Lung (tissue), 12 donors: ENCODE results near the gene BRD3. TPM values are rescaled to one million over a fixed set of nuclear protein-coding genes. Genes with fewer than 3 reads are reported as not detected.

Experiments used
- ATAC-seq: fragments of 200-7000 bp; cut with Tn5 transposase; one replicate; pipeline ENCODE4 v1.9.1; 2020; ENCODE audit warnings: moderate number of reproducible peaks; ENCODE audit not compliant: insufficient read depth, low FRiP score
- DNase-seq, 3 donors: peaks; one replicate each; pipeline ENCODE4 v3.0.0-alpha.2; 2013 to 2017
- H3K27ac ChIP-seq, 2 donors: one replicate each; pipeline ENCODE4 v1.5.1; 2013; ENCODE audit warnings: mild to moderate bottlenecking in 2 of 2, moderate library complexity in 2 of 2, control low read depth in 1 of 2, inconsistent platforms in 1 of 2, low read depth in 1 of 2, low read length in 1 of 2
- H3K27me3 ChIP-seq, 3 donors: one replicate each; pipeline ENCODE4 v1.5.1; 2013; ENCODE audit warnings: low read length in 2 of 3; ENCODE audit not compliant: control insufficient read depth in 3 of 3, insufficient read depth in 3 of 3
- H3K36me3 ChIP-seq, 4 donors: one replicate each; pipeline ENCODE4 v1.5.1; 2013; ENCODE audit warnings: low read length in 4 of 4, mild to moderate bottlenecking in 1 of 4, moderate library complexity in 1 of 4; ENCODE audit not compliant: control insufficient read depth in 4 of 4, insufficient read depth in 4 of 4
- H3K4me1 ChIP-seq, 5 donors: one replicate each; pipeline ENCODE4 v1.5.1; 2013; ENCODE audit warnings: low read length in 5 of 5, mild to moderate bottlenecking in 2 of 5, moderate library complexity in 1 of 5; ENCODE audit not compliant: control insufficient read depth in 5 of 5, insufficient read depth in 5 of 5
- H3K4me3 ChIP-seq: one replicate; pipeline ENCODE4 v1.5.1; 2013; ENCODE audit warnings: mild to moderate bottlenecking, control low read depth, moderate library complexity
- H3K9ac ChIP-seq, 2 donors: one replicate each; pipeline ENCODE4 v1.5.1; 2013; ENCODE audit warnings: low read length in 2 of 2, control low read depth in 1 of 2; ENCODE audit not compliant: insufficient read depth in 1 of 2
- H3K9me3 ChIP-seq, 4 donors: one replicate each; pipeline ENCODE4 v1.5.1; 2013; ENCODE audit warnings: low read length in 3 of 4, mild to moderate bottlenecking in 1 of 4, moderate library complexity in 1 of 4; ENCODE audit not compliant: control insufficient read depth in 4 of 4, insufficient read depth in 3 of 4
- WGBS, 2 donors: extraction: QIAGEN DNeasy Blood & Tissue Kit; methylation state at CpG; one replicate each; pipeline ENCODE4 v1.1.7; 2013; 5-methylcytosine and 5-hydroxymethylcytosine counted together
- polyA plus RNA-seq, 2 donors: library from polyadenylated mRNA; stranded (reverse); fragments of 200-250 nt; gene quantifications; one replicate each; pipeline ENCODE4 v1.2.1, GENCODE V29; 2013
- total RNA-seq, 2 donors: library from RNA; depleted of rRNA in 1 of 2; stranded (reverse); fragments of >200 nt in 1 of 2; gene quantifications; one replicate each; pipeline ENCODE4 v1.2.1, GENCODE V29; 2014 to 2021
- TF ChIP-seq, protein P1 (sequence below): IDR thresholded peaks from 2 replicates; pipeline ENCODE4 v1.5.1; 2012; ENCODE audit warnings: mild to moderate bottlenecking; ENCODE audit errors: control extremely low read depth, extremely low read depth
- donor health status: control.
- donor health status: control.
- donor health status: Bipolar disorder and iron deficiency.
- donor health status: healthy.
- donor health status: DM: yes; HTN: yes; CAD: no.

The BRD3 gene
- total and polyA plus RNA-seq, 4 donors: 9.1 to 38.5 (median 21.9) TPM

DNA sequence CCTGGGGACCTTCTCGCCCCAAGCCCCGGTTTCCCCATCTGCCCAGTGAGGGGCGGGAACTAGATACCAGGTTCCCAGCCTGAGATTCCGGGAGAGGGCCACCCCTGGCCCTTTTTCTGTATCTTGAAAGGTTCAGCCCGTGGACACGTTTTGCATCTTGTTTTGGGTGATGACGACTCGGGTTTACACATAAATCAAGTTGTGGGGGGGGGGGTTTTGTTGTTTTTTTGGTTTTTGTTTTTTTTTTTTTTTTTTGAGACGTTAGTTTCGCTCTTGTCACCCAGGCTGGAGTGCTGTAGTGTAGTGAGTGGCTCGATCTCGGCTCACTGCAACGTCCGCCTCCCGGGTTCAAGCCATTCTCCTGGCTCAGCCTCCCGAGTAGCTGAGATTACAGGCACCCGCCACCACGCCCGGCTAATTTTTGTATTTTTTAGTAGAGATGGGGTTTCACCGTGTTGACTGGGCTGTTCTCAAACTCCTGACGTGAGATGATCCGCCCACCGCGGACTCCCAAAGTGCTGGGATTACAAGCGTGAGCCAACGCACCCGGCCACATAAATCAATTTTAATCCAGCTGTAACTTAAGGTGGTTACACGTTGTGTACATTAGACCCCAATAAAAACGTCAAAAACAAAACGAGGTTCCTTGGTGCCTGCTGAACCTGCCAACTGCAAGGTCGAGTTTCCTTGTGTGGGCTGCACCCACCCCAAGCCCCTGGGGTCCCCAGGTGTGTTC is 1.1 kb upstream of the BRD3 start:
- peak overlapping the region; percentile 76 for H3K4me3 ChIP-seq
- H3K27ac ChIP-seq: peak overlapping the region; percentile 85 to 99
- ATAC-seq: no peak
- H3K4me1 ChIP-seq: peaks cover 0 to 14% (median 4%) of the 10 kb centered on the region in 5 donors
- no peaks in the 10 kb centered on the region for H3K36me3 ChIP-seq
- TF ChIP-seq, protein P1, sequence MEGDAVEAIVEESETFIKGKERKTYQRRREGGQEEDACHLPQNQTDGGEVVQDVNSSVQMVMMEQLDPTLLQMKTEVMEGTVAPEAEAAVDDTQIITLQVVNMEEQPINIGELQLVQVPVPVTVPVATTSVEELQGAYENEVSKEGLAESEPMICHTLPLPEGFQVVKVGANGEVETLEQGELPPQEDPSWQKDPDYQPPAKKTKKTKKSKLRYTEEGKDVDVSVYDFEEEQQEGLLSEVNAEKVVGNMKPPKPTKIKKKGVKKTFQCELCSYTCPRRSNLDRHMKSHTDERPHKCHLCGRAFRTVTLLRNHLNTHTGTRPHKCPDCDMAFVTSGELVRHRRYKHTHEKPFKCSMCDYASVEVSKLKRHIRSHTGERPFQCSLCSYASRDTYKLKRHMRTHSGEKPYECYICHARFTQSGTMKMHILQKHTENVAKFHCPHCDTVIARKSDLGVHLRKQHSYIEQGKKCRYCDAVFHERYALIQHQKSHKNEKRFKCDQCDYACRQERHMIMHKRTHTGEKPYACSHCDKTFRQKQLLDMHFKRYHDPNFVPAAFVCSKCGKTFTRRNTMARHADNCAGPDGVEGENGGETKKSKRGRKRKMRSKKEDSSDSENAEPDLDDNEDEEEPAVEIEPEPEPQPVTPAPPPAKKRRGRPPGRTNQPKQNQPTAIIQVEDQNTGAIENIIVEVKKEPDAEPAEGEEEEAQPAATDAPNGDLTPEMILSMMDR: no peak
- WGBS, 2 donors: 15 to 25% methylated on average over 31 of the region's 31 CpGs
- H3K27me3 ChIP-seq: peaks cover 0 to 4% (median 2%) of the 10 kb centered on the region in 3 donors
- no peaks in the 10 kb centered on the region for H3K9me3 ChIP-seq
- DNase-seq: no peak
- peak overlapping the region in 1 of 2 donors; percentile 65 for H3K9ac ChIP-seq

DNA sequence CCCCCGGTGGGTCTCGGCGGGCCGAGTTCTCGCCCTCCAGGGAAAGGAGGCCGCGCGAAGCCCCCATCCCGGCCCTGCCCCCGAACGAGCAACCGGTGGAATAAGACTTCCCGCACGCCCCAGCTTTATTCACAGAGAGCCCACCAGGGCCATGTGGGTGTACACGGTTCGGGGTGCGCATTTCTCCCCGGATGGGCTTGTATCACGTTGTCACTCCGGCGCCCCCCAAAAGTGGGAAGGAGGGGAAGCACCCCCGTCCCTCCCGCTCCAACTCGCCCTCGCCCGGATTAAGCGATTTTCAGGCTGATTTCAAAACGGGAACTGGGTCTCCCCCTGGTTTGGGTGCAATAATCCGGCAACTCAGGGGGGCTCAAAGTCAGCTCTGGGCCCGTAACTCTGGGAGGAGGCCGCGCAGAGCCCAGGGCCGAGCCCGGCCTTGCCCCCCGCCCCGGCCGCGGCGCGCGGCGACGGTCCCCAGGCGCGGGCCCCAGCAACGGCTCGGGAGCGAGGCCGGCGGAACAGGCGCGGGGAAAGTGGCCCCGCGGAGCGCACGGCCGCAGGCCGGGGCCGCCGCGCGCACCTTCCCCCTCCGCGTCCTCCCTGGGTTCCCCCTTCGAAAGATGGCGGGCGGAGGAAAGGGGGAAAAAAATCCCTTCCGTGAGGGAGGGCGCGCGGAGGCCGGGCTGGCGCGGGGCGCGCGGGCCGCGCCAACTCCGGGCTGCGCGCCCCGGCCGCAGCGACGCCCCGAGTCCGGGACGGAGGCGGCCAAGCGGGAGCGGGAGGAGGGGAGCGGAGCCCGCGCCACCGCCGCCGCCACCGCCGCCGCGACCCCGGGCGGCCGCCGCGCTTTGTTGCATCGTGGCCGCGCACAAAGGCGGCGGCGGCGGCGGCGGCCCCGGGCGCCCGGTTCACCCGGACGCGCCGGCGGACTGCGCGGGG is 644 bp downstream of the BRD3 start:
- no peaks in the 10 kb centered on the region for H3K9me3 ChIP-seq
- peak overlapping the region; percentile 45 for H3K4me3 ChIP-seq
- no peaks in the 10 kb centered on the region for H3K36me3 ChIP-seq
- peaks cover 0 to 23% (median 7%) of the 10 kb centered on the region in 5 donors for H3K4me1 ChIP-seq
- TF ChIP-seq, protein P1: no peak
- peak overlapping the region; percentile 68 to 86 for H3K27ac ChIP-seq
- DNase-seq: peak; percentile 42 to 59 (median 57)
- peak overlapping the region; percentile 68 to 76 for H3K9ac ChIP-seq
- no peak for ATAC-seq
- 1% methylated on average over 73 to 125 of the region's 126 CpGs for WGBS, 2 donors
- peaks cover 0 to 4% (median 2%) of the 10 kb centered on the region in 3 donors for H3K27me3 ChIP-seq

DNA sequence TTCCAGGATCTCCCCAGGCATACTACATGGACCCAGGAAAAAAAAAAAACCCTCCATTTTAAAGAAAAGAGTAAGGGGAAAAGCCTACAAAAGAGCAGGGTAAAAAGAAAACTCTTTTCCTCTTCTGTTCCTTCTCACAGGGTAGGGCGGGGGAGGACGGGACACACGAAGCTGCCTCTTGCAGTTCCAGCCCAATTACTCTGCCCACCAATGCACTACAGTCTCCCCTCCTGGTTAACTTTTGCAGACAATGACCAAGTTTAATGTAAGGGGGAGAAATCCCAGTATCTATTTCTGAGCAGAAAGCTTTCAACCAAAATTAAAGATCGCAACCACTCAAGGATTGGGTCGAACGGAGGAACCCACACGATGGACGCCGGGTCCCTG is 1.3 kb downstream of the BRD3 start:
- 1 to 2% methylated on average over 9 of the region's 9 CpGs for WGBS, 2 donors
- DNase-seq (peak in 2 of 3 donors; percentile 50 to 53), ATAC-seq (no peak)
- peak overlapping the region; percentile 68 to 76 for H3K9ac ChIP-seq
- TF ChIP-seq, protein P1: no peak
- peaks cover 0 to 4% (median 2%) of the 10 kb centered on the region in 3 donors for H3K27me3 ChIP-seq
- peak overlapping the region; percentile 45 for H3K4me3 ChIP-seq
- H3K9me3 ChIP-seq: no peaks in the 10 kb centered on the region
- peak overlapping the region; percentile 85 to 86 for H3K27ac ChIP-seq
- peaks cover 2 to 26% (median 10%) of the 10 kb centered on the region in 5 donors for H3K4me1 ChIP-seq
- H3K36me3 ChIP-seq: no peaks in the 10 kb centered on the region
